GM19395 (cell line): ENCODE data around the gene CAMTA1.

Experiments used
- ATAC-seq: cut with Tn5 transposase; IDR thresholded peaks from one replicate; pipeline ENCODE4 v1.9.1; 2021; ENCODE audit warnings: mild to moderate bottlenecking, moderate library complexity; ENCODE audit not compliant: unreplicated experiment

CAMTA1 gene

GRCh38 chr1:7177021-7177420 is 391.8 kb downstream of the CAMTA1 start:
- ATAC-seq: no peak

- ATAC-seq: no peak
These were observed 392.3 kb downstream of the CAMTA1 start for GRCh38 chr1:7177438-7178146.

DNA sequence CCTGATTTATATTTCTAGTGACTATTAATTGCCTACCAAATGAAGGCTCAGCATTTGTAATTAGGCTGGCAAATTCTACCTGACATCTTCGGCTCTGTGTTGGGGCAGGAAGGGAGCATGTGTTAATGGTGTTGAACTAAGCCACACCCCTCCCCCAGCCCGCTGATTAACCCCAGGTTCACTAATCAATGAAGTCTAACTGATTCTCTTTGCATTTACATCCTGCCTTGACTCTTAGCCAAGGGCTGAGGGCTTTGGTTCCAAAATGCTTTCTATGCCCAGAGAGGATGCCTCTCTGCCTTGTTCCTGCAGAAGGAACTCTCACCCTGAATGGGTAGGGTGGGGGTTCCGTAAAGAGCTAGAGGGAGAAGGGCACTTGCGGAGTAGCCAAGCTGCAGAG is 393.1 kb downstream of the CAMTA1 start:
- no peak for ATAC-seq

- ATAC-seq: no peak
These were observed 393.5 kb downstream of the CAMTA1 start for GRCh38 chr1:7178741-7179140.

GRCh38 chr1:7185721-7186120 is 400.5 kb downstream of the CAMTA1 start:
- ATAC-seq: no peak

DNA sequence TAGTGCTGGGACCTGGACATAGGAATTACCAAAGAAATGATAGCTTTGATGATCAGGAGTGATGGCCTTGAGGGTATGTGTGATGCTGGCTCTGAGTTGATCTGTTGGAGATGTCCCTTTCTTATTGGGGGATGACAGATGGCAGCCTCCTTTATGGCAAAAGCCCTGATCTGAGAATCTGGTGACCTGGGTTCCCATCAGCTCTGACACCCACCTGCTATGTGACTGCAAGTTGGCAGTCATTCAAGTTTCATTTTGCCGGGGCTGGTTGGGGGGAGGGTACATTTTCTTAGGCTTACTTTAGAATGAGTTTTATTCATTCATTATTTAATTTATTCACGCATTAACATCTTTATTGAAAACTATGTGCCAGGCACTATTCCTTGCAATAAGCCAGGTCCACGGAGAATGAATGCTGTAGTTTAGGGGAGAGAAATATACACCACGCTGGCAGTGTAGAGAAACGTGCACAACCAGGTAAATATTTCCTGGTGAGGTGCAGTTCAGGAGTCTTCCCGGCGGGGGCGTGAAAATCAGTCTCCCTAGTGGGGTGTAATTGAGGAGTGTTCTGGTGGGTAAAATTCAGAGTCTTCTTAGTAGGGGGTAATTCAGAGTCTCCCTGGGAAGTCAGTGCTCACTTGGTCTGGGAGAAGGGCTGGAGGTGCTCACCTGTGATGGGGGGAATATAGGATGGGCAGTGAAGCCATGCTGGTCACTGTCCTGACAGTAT is 401.3 kb downstream of the CAMTA1 start:
- no peak for ATAC-seq

GRCh38 chr1:7187112-7187493 is 401.8 kb downstream of the CAMTA1 start:
- no peak for ATAC-seq

DNA sequence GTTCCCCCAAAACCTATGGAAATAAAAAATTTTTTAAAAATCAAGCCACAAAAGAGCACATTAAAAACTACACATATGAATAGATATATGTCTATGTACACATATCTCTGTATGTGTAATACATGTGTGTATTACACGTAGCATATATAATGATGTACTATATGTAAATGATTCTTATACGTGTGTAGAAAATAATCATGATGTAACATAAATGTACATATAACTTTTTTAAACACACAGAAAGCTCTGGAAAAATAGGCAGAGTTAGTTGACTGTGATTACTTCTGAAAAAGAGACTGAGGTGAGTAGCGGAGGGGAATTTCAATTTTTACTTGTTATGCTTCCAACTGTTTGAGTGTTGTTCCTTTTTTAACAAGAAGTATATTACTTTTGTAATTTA is 405.0 kb downstream of the CAMTA1 start:
- no peak for ATAC-seq

GRCh38 chr1:7192453-7192852 is 407.2 kb downstream of the CAMTA1 start:
- no peak for ATAC-seq

DNA sequence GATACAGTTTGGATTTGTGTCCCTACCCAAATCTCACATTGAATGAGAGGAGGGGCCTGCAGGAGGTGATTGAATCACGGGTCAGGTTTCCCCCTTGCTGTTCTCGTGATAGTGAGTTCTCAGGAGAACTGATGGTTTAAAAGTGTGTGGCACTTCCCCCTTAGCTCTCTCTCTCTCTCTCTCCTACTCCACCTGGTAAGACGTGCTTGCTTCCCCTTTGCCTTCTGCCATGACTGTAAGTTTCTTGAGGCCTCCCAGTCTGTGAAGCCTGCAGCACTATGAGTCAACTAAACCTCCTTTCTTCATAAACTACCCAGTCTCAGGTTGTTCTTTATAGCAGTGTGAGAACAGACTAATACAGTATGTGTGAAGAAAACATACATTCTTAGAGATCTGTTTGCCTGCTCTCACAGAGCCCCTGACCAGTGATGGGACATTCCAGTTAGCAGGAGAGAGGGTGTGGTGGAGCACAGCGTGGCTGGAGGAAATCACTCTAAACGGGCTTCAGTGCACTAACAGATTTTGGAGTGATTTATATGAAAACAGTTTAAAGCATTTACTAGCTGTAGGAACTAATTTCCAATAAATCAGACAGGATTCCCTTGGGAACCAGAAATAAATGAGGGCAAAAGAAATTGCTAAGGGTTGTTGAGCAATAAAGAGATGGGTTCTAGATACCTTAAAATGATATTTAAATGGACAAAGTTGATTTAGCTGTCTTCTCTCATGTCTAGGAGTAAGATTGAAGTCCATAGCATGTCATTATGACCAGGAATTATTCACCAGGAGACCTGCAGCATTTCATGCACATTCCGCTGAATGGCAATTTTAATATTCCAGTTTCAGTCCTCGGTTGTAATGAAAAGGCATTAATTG is 411.0 kb downstream of the CAMTA1 start:
- ATAC-seq: no peak

- no peak for ATAC-seq
These were observed 413.4 kb downstream of the CAMTA1 start for GRCh38 chr1:7198664-7199063.

GRCh38 chr1:7199077-7199779 is 414.0 kb downstream of the CAMTA1 start:
- no peak for ATAC-seq

DNA sequence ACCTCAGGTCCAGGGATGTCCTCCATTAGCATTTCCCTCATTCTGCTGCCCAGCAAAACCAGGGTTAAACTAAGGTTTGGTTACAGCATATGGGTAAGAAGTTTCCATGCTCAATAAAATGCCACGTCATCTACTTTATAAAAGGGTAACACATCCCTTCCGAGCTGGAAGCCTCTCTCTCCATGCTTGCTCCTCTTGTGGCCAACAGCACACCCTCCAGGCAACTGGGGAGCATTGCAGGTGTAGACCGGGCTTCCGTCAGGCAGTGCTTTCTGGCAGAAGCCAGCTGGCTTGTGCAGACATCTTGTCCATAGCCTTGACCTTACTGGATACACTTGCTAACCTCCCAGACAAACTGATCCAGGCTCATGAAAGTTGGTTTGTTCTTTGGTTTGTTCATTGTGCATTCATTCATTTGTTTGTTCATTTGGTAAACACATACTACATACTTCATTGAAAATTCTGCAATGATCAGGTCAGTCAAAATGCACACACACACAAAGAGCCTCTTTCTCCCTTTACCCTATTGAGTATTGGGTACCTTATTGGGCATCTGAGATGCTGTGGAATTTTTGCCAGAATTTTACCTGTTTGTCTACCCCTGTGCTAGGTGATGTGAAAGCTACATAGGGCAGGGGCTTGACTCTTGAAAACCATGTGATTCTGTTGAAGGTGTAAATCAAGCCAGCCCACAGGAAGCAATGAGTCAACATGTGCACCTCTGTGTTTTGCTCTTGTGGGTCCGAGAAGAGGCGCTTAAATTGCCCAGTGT is 422.8 kb downstream of the CAMTA1 start:
- ATAC-seq: no peak

- ATAC-seq: no peak
These were observed 423.5 kb downstream of the CAMTA1 start for GRCh38 chr1:7208647-7209180.

DNA sequence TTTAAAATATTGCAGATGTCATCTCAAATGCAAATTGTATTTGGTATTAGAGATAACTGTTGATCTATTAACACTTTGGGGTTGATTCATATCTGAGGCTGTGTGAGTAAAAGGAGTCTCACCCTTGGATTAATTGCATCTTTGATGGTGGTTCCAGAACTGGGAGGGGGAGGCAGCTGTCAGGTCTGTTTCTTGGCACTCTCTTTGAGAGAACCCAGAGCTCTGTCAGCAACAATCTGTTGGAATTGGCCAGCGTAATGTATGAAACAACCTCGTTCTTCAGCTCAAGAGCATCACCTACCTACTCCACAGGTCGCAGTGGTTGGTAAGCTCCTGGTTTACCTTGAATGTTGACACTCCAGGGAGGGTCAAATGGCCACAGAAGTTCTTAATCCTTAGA is 424.1 kb downstream of the CAMTA1 start:
- ATAC-seq: no peak

GRCh38 chr1:7218210-7218832 is 433.1 kb downstream of the CAMTA1 start:
- ATAC-seq: no peak

DNA sequence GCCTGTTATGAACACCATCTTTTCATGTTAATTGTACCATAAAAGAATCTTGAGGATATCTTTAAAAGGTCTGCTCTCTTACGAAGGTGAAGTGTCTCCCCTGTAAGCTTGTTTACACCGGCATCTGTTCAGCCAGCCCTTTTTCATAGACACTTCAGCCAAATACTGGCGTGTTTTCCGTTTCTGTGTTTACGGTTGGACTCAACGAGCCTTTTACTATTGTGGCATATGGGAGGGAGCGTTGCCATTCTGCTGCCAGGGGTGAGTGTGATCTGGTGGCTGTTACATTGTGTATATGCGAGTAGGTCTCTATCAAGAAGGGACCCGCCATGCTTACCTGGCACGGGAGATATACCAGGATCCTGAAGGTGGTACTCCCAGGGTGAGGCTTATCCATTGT is 433.8 kb downstream of the CAMTA1 start:
- ATAC-seq: no peak

GRCh38 chr1:7220007-7220406 is 434.8 kb downstream of the CAMTA1 start:
- no peak for ATAC-seq

DNA sequence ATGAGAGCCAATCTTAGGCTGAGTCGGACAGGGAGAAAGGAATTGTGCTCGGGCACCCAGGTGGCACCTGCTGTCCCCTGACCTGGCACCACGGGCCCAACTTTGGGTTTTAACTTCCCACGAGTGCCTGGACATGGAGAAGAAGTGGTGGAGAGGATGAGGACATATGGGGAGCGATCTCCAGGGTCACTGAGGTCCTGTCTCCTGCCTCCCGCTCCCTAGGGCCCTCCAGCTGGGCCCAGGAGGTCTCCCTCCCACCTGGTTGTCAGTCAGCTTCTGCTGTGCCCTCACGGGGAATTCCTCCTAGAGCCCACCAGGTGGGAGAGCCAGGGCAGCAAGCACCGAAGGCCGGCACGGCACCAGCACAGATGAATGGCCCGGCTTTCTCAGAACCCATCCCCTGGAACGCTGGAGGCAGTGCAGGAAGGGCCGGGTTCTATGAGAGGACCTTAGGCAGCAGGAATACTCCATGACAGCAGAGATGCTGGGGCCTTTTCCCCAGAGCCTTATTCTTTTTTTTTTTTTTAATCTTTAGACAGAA is 435.5 kb downstream of the CAMTA1 start:
- ATAC-seq: no peak
